Activated naive CD4-positive, alpha-beta T cell treated with anti-CD3 and anti-CD28 coated beads, Interleukin-2, amount 50 U/mL, for 16 hours (primary cell): ENCODE data around the gene EPHA5.

ENCODE experiments used
- DNase-seq: peaks from one replicate; pipeline ENCODE4 v3.0.0-alpha.2; 2020

EPHA5 gene

DNA sequence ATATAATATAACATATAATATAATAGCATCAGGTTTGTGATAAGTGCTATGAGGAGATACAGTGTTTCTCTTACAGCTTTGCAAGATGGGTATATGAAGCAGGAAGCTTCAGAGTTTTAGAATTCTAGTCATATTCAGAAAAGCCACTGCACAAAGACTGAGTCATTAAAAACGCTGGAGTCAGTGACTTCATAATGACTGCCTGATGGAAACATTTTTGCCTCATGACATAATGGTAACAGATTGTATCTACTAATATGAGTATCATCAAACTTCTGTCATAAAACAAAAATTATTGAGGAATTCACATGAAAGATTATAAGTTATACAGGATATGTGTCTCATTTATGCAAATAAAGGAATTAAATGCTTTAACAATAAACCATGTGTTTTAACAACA lies 46.8 kb downstream of the EPHA5 start:
- DNase-seq: no peak

DNA sequence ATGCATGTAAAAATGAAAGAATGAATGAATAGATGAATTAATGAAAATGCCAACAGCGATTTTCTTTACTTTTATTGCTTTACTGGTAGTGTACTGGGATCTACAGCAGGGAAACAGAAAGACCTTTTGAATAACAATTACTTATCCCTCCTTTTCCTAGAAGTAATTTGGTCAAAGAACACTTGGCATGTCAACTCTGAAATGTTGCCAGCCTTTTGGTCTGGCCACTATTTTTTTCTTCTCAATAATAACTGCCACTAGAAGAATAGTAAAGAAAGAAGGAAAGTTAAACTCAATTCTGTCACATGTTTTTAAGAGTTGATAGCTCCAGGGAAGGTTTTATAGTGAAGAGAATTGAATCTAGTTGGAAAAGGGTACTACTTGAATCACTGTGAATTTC lies 52.9 kb downstream of the EPHA5 start:
- no peak for DNase-seq

DNA sequence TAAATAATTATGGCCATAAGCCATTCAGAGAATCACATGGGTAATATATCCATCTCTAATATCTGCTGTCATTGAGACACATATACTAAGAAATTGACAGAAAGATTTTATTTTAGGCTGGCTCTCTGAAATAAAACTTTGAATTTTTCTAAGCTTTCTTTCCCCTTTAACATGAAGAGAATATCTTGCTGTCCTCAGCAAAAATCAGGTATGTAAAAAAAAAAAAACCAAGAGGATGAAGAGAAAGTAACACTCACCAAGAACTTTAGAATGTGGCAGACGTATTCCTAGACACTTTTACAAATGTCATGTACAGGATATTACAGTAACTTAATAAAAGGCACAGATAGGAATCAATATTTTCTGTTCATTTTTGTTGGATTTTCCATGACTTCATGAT lies 65.8 kb downstream of the EPHA5 start:
- no peak for DNase-seq

DNA sequence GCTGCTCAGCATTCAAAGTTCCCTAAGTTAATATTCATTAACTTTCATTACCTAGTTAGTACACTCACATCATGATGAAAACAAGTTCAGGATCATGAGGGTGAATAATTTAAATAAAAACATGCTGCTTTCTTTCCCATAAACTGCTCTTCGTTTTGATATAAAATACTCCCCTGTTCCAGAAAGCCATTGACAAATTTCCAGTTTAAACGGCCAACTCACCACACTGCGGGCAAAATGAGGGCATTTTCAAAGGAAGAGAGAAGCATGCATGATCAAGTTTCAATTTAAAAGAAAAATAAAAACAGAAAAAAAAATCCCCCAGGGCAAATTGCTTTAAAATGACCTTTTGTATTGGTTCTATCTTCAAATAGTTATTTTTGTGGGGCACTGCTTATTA lies 69.6 kb downstream of the EPHA5 start:
- DNase-seq: no peak

DNA sequence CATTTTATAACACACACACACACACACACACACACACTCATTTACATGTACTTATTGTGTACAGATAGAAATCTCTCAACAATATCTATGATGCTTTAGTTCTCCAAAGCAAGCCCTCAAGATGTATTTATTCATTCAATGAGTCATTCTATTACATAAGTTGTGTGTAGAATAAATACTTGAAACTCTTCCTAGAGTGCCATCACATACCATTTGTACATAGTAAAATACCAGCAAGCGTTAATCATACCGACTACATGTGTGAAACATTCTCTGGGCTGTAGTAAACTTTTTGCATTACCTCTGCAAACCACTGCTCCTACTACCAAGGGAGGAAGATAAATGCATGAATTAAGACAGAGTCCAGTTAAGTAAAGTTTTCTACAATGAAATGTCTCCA lies 70.9 kb downstream of the EPHA5 start:
- no peak for DNase-seq

DNA sequence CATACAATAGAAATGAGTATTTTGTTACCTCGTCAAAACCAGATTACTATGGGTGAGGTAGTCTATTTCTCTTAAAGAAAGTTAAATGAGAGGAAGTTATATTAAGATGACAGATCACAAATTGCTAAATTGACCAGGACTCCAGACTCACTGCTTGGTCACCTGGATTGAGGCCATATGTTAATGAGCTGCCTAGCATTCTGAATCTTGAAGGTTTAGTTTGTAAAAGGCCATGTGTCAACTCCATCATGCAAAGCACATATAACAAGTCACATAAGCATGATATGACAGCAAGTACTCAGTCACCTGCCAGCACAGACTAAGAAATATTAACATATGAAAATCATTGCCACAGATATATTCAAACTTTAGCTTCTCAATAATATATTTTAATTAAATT lies 72.6 kb downstream of the EPHA5 start:
- DNase-seq: no peak

DNA sequence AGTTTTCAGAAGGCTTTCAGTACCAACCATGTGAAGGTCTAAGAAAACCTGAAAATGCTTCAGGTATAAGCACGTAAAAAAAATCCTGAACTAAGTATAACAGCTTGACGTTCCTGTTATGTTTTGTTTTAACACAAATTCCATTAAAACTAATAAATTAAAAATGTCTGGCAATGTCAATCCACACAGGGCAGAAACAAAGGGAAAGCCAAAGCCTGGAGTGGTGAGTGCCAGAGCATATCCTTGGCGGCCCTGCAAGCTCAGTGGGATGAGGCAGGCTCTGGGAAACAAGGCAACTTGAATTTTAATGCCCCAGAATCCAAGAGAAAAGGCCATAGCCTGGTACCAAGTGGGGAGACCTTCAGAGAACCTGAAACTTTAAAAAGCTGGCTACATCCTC lies 78.2 kb downstream of the EPHA5 start:
- DNase-seq: no peak

DNA sequence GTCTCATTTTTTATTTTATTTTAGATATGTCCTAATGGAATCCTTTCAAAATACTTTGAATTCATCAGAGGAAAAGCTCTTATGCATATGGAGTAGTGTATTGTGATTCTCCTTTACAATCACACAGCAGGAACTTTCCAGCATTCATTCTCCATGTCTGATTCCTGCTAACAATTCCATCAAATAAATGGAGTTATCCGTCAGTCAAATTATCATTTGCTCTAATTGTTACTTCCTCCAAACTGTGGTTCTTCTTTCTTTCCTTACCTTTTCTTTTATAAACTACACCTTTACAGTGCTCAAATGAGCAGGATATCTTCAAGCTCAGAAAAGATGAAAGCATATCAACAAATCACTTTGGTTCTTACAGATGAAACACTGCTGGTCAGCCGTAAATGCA lies 80.4 kb downstream of the EPHA5 start:
- no peak for DNase-seq

DNA sequence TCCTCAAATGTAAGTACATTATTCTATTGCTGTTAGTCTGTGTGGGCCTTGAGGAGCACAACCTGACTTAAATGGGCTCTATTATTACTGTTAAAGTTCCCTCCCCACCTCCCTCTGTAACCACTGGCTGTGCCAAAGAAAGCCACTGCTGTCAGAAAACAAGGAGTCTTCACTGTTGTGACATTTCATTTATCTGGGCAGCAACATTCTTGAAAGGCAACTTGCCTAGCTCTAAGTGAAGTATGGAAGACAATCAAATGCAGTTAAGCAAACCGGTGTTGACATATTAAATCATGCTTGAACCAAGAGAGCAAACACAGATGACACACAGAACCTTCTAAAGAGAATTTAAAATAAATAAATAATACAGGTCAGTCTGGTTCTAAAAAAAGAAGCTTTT lies 81.0 kb downstream of the EPHA5 start:
- no peak for DNase-seq

DNA sequence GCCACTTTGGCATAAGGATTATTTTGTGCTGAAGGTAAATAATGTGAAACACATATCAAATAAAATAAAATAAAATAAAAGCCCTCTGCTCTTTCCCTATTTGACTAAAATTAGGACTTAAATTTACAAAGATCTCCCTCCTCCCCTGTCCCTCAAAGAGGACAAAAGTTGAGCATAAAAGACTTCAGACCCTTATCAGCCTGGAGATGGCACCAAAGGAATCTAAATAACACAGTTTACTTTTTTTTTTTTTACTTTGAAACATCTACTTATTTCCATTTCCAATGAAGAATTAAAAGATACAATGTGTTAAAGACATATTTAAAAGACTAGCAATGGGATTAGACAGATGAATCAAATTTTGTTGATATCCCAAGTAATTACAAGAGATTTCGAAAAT lies 89.7 kb downstream of the EPHA5 start:
- DNase-seq: no peak

DNA sequence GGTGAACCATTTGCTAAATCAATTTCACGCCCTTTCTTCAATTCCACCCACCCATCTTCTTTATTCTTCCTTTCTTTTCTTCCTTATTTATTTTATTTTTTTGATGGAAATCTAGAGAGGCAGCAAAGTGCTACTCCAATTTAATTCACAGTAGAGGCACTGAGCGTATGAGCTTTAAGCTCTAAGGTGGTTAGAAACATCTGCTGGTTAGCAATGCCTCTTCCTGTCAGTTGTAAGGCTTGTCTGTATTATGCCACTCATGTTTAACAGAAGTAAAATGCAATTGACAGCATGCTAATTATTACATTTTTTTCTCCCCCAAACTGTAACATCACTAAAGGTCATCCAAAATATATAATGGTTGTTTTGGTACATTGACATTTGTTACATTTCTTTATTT lies 103.8 kb downstream of the EPHA5 start:
- no peak for DNase-seq

DNA sequence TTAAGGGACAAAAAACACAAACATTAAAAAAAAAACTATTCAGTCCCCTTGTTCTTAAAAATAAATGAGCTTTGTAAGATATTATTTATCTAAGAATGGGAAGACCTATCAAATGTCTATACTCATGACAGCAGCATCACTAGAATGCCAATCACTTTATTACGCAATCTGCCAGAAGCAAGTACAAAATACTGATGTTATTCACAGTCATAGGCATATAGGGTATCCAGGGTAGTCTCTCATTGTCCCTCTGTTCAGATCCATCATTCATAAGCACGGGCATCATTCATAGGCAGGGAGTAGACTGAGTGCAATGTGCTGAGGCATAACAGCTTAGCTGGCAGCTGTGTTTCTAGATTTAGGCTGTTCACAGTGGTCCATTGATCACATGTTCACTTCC lies 109.1 kb downstream of the EPHA5 start:
- DNase-seq: no peak

DNA sequence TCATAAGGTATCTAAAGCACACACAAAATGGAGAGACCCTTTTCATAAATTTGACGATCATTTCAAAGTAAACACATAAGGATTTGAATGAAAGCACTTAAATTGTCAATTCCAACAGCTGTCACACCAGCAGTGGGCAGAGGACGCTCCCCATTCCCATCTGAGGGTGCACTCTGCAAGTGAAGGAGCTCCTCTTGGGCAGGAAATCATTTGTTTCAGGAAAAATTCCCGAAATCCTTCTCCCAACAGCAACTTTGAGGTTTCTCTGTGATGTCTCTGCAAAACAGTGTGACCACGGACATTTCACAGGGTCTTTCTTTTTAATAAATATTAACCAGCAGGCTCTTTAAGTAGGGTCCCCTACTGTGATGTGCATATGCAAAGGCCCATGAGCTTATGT lies 111.0 kb downstream of the EPHA5 start:
- no peak for DNase-seq

DNA sequence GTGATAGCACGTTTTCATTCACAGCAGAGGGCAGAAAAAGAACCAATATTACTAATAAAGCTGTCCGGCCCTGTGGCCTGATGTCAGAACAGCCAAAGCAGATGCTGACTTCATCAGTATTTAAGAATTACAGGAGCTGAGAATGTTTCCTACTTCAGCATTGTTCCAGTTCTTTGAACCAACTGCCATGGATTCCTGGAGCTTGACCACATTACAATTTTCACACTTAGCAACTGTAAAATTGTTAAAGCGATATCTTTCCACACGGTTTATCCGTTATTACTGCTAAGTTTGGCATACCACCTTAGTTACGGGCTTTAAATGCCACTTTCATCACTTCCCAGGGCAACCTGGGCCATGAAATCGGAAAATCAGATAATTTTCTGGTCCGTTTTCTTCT lies 118.2 kb downstream of the EPHA5 start:
- DNase-seq: no peak

DNA sequence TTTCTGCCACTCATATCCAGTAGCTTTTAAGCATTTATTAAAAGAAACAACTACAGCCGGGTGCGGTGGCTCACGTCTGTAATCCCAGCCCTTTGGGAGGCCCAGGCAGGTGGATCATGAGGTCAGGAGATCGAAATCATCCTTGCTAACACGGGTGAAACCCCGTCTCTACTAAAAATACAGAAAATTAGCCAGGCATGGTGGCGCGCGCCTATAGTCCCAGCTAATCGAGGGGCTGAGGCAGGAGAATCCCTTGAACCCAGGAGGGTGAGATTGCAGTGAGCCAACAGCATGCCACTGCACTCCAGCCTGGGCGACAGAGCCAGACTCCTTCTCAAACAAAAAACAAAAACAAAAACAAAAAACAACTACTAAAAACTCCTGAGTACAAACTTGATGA lies 119.8 kb downstream of the EPHA5 start:
- no peak for DNase-seq

DNA sequence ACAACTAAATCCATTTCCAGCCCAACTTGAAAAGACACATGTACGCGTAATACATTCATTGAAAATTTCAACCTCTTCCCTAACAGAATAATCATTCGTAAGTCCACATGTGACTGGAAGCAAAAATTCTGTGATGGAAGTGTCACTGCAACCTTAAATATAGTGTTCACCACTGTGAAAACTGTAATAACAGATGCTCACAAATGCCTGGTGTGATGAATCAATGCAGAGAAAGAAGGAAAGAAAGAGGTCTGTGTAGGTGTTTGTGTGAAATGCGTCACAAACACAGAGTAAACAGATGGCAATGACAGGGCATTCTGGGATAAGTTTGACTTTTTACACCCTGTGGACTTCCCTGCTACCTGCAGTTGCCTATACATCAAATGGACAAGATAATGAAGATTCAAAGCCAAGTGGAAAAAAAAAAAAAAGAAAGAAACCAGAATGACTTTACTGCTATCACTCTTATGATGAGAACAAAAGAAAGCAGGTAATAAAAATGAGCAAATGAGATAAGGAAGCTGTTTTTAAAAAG lies 123.3 kb downstream of the EPHA5 start:
- no peak for DNase-seq

DNA sequence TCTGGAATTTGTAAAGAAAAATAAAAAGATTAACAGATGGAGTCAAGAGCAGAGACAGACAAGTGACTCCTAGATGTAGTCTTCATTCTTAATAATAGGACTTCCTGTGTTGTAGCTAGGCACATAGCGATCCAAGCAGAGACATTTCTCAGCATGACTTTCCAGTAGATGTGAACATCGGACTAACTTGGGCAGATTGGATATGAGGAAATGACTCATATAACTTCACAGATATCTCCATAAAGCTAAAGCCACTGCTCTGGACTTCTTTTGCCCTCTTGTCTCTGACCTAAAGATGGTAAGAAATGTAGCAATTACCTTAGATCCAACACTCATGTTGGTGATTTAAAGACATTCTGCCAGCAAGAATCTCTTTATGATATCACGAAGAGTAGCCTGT lies 131.7 kb downstream of the EPHA5 start:
- DNase-seq: no peak

DNA sequence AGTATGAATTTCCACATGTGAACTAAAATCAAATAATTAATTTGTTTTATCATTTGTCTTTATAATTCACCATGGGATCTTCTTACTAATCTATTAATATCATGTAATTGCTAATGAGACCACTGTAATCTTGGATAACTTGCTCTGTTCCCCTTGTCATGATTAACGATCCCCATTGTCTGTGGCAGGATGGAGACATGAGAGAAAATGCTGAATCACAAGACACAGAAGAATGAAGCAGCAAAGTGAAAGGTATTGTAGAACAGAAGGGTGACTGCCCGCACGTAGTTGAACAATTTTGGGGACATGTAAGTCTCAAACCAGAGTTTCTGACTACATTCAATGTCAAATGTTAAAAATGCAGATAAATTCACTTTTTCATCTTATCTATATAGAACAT lies 135.2 kb downstream of the EPHA5 start:
- no peak for DNase-seq

DNA sequence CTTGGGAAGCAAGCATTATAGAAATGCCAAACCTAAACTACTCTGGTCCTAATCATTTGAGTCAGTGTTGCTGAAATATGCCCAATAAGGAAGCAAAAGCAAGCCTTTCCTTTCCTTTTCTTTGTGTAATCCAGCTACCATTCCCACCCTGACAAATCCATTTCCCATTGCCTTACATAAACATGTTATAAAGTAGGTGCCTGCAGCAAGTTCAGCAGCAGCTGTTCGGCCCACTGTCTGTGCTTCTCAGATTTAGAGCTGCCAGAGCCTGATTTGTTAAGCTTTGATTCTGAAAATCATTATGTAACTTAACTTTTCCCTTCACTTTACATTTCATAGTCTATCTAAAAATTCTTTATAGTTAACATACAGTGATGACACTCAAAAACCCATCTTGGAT lies 148.6 kb downstream of the EPHA5 start:
- no peak for DNase-seq

DNA sequence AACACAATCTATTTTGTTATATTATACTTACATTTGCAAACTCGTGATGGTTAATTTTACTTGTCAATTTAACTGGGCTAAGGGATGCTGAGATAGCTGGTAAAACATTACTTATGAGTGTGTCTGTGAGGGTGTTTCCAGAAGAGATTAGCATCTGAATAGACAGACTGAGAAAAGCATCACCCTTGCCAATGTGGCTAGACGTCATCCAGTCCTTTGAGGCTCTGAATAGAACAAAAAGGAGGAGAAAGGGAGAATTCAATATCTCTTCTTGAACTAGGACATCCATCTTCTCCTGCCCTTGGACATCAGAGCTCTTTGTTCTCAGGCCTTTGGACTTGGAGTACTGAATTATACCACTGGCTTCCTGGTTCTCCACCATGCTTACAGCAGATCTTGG lies 154.6 kb downstream of the EPHA5 start:
- no peak for DNase-seq

DNA sequence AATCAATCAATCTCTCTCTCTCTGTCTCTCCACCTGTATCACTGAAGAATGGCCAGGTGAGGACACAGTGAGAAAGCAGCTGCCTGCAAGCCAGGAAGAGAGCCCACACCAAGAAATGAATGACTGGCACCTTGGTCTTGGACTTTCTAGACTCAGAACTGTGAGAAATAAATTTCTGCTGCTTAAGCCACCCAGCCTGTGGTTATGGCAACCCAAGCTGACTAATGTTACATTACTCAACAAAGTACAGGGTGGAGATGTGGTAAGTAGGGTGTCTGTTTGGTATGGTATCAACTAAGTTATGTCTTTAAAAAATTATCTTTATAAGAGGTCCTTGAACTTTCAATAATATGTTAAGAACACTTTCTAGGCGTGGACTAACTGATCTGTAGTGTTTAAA lies 159.3 kb downstream of the EPHA5 start:
- DNase-seq: no peak

DNA sequence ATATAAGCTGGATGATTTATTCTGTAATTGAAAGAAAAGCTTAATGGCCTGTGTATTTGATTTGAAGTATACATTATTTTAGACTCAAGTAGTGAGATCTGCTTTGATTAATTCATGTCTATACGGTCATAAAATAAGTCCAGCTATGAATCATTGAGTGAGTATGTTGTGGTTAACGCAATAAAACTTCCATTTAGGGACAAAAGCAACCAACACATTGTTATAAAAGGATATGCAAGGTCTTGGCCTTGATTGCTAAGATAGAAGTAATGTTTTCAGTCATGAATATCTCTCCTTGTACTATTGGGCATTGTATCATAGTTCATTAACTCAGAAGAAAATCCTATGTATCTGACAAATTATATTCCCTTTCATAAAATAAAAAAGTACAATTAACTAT lies 162.1 kb downstream of the EPHA5 start:
- DNase-seq: no peak

DNA sequence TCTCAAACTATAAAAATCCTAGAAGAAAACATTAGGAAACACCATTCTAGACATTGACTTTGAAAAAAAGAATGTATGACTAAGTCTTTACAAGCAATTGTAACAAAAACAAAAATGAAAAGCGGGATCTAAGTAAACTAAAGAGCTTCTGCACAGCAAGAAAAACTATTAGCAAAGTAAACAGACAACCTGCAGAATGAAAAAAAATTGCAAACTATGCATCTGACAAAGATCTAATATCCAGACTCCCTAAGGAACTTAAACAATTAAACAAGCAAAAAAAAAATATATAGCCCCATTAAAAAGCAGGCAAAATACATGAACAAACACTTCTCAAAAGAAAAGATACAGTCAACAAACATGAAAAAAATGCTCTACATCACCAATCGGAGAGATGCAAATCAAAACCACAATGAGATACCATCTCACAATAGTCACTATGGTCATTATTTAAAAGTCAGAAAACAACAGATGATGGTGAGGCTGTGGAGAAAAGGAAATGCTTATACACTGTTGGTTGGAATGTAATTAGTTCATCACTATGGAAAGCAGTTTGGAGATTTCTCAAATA lies 168.1 kb downstream of the EPHA5 start:
- DNase-seq: no peak

DNA sequence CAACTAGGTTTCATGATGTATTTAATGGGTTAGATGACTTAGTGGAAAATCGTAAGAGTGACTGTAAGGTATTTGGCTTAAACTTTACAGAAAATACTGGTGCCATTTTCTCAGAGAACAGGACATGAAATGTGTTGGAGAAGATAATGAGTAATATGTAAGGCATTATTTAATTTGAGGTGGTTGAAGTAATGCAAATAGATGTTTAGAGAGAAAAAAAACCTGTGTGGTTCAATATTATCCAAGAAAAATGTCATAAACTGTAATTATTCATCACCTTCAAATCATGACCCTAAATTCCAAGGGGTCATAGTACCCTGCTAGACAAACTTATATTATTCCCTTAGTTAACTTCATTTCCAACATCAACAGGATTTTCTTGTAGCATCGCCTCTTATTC lies 171.7 kb downstream of the EPHA5 start:
- DNase-seq: no peak

DNA sequence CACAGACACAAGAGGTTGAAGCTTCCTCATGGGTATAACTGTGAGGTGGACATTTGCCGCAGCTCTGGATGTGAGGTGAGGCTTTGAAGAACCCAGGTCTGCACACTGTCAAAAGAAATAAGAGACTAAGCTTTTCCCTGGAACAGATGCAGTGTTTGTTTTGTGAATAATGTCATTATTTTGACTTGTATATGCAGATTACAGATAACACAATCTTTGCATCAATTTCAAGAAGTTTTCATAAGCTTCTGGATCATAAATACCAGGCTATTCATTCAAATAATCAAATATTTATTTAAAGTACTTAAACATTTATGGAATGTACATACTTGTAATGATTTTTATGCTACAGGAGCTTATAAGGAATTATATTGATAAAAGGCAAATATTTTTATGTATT lies 174.8 kb downstream of the EPHA5 start:
- DNase-seq: no peak

DNA sequence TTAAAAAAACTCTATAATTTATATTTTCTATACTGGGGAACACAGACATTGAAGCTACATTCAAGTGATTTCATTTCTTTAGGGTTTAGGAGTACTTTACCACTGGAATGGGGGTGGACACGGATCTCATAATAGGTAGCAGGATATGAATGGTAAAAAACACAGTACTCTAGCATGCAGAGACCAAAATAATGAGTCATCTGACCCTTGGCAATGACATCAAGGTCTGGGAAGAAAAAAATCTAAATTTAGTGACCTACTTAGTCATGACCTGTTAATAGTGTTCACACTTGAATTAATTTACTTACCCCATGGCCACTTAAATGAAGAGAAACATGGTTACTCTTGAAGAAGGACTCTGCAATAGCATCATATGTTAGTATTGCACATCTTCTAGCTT lies 187.9 kb downstream of the EPHA5 start:
- no peak for DNase-seq
